Fibroblast of lung (primary cell): ENCODE data around the gene LSM12. TPM values are rescaled to one million over a fixed set of nuclear protein-coding genes. Genes with fewer than 3 reads are reported as not detected.

Source experiments
- DNase-seq, 2 donors: peaks; one replicate each; pipeline versions ENCODE4 v3.0.0 to v3.0.0-alpha.2; 2010; ENCODE audit warnings: low read depth in 2 of 2
- H2AFZ ChIP-seq: 2 replicates; pipeline ENCODE4 v1.5.1; 2012; ENCODE audit warnings: low read length, control low read depth, inconsistent platforms
- H3K27ac ChIP-seq: 2 replicates; pipeline ENCODE4 v1.5.1; 2011; ENCODE audit warnings: low read length, control low read depth; ENCODE audit not compliant: insufficient read depth
- H3K27me3 ChIP-seq: 2 replicates; pipeline ENCODE4 v1.5.1; 2011; ENCODE audit warnings: mild to moderate bottlenecking, low read length; ENCODE audit not compliant: control insufficient read depth, insufficient read depth
- H3K36me3 ChIP-seq: 2 replicates; pipeline ENCODE4 v1.5.1; 2011; ENCODE audit warnings: low read length; ENCODE audit not compliant: control insufficient read depth, insufficient read depth
- H3K4me1 ChIP-seq: 2 replicates; pipeline ENCODE4 v1.5.1; 2011; ENCODE audit warnings: low read length; ENCODE audit not compliant: control insufficient read depth, insufficient read depth; ENCODE audit errors: extremely low read depth
- H3K4me2 ChIP-seq: 2 replicates; pipeline ENCODE4 v1.5.1; 2011; ENCODE audit warnings: low read length, control low read depth; ENCODE audit not compliant: insufficient read depth; ENCODE audit errors: extremely low read depth
- H3K4me3 ChIP-seq, 4 experiments: fragments of 200-600 bp in 1 of 4; sonication (generic) in 1 of 4; replicated peaks in 1 of 4; 2 replicates each; pipeline ENCODE4 v1.5.1; 2011 to 2016; ENCODE audit warnings: low read length in 4 of 4, low read depth in 3 of 4, mild to moderate bottlenecking in 3 of 4, control low read depth in 2 of 4, inconsistent platforms in 1 of 4, mixed read lengths in 1 of 4; ENCODE audit not compliant: insufficient read depth in 1 of 4; ENCODE audit errors: control extremely low read depth in 1 of 4
- H3K79me2 ChIP-seq: 2 replicates; pipeline ENCODE4 v1.5.1; 2012; ENCODE audit warnings: mild to moderate bottlenecking, low read length, inconsistent platforms; ENCODE audit not compliant: control insufficient read depth, insufficient read depth
- H3K9ac ChIP-seq: 2 replicates; pipeline ENCODE4 v1.5.1; 2011; ENCODE audit warnings: mild to moderate bottlenecking, low read length, control low read depth; ENCODE audit not compliant: insufficient read depth
- H3K9me3 ChIP-seq: 2 replicates; pipeline ENCODE4 v1.5.1; 2012; ENCODE audit warnings: low read depth, low read length; ENCODE audit not compliant: control insufficient read depth, insufficient read depth
- H4K20me1 ChIP-seq: 2 replicates; pipeline ENCODE4 v1.5.1; 2011; ENCODE audit warnings: low read length; ENCODE audit not compliant: control insufficient read depth, insufficient read depth; ENCODE audit errors: extremely low read depth
- CTCF ChIP-seq, 2 donors: IDR thresholded peaks in 1 of 2; conservative IDR thresholded peaks in 1 of 2; 1 replicate in 1 of 2; 2 replicates in 1 of 2; pipeline ENCODE4 v1.5.1; 2011 to 2012; ENCODE audit warnings: low read length in 2 of 2, control low read depth in 1 of 2, inconsistent platforms in 1 of 2, low read depth in 1 of 2, mild to moderate bottlenecking in 1 of 2
- EZH2 ChIP-seq: IDR thresholded peaks from 2 replicates; pipeline ENCODE4 v1.5.1; 2012; ENCODE audit warnings: low read length, control low read depth, mild to moderate bottlenecking; ENCODE audit errors: missing control alignments
- polyA plus RNA-seq, 2 donors: library from polyadenylated mRNA; depleted of rRNA in 1 of 2; stranded (reverse) in 1 of 2; unstranded in 1 of 2; fragments of >200 nt; gene quantifications; 2 replicates each; pipeline ENCODE4 v1.2.1, GENCODE V29; 2011 to 2012; ENCODE audit warnings: missing spikeins in 1 of 2
- total RNA-seq: library from RNA; depleted of rRNA; stranded (reverse); fragments of >200 nt; gene quantifications from 2 replicates; pipeline ENCODE4 v1.2.1, GENCODE V29; 2014

Gene LSM12
- total and polyA plus RNA-seq, 2 donors (not counting 1 experiment from before 2014, with no cell fraction given): 25.6 to 79.3 TPM

GRCh38 chr17:44004077-44004760, 62.3 kb downstream of the LSM12 start, which contains the start of gene NAGS:
TSS of gene NAGS (plus strand) at chr17:44004622. CDS start at chr17:44004664, 42 bp downstream.
- Histone ChIP-seq H3K36me3 (peaks cover 1% of the 10 kb centered on the region), H3K27me3 (no peaks in the 10 kb centered on the region), H4K20me1 (no peaks in the 10 kb centered on the region), H3K4me2 (peak within 1 kb of the TSS; percentile 71), H3K4me1 (peaks cover 17% of the 10 kb centered on the region), H3K9ac (no peak within 1 kb of the TSS), H3K27ac (no peak within 1 kb of the TSS), H3K4me3 (peak within 1 kb of the TSS in 3 of 4 experiments; percentile 20 to 71 (median 67)), H3K9me3 (no peaks in the 10 kb centered on the region), H2AFZ (no peak within 1 kb of the TSS), H3K79me2 (no peaks in the 10 kb centered on the region)
- TF ChIP-seq CTCF (conservative IDR thresholded peaks at IDR 0.05 in 1 of 2, IDR thresholded peaks at IDR 0.05 in 1 of 2; ENCODE audit: low read depth in 1 of 2, low read length in 2 of 2) (no peak), EZH2 (no peak)
- peak in 1 of 2 donors; percentile 49 for DNase-seq

GRCh38 chr17:44002141-44002848, 64.2 kb downstream of the LSM12 start:
- H3K9ac ChIP-seq: no peak overlapping the region
- no peaks in the 10 kb centered on the region for H4K20me1 ChIP-seq
- H3K79me2 ChIP-seq: no peaks in the 10 kb centered on the region
- peak; percentile 54 to 88 for DNase-seq
- no peak overlapping the region for H3K4me2 ChIP-seq
- no peak overlapping the region for H2AFZ ChIP-seq
- no peak for TF ChIP-seq EZH2
- TF ChIP-seq CTCF (conservative IDR thresholded peaks at IDR 0.05 in 1 of 2, IDR thresholded peaks at IDR 0.05 in 1 of 2; ENCODE audit: low read depth in 1 of 2, low read length in 2 of 2): no peak
- H3K9me3 ChIP-seq: no peaks in the 10 kb centered on the region
- H3K36me3 ChIP-seq: no peaks in the 10 kb centered on the region
- no peak overlapping the region for H3K4me3 ChIP-seq
- no peak overlapping the region for H3K27ac ChIP-seq
- no peaks in the 10 kb centered on the region for H3K27me3 ChIP-seq
- peaks cover 8% of the 10 kb centered on the region for H3K4me1 ChIP-seq

GRCh38 chr17:44001461-44001920, 65.0 kb downstream of the LSM12 start:
- Histone ChIP-seq H3K27me3 (no peaks in the 10 kb centered on the region), H2AFZ (no peak overlapping the region), H3K4me3 (no peak overlapping the region), H3K9ac (no peak overlapping the region), H3K27ac (no peak overlapping the region), H3K4me2 (no peak overlapping the region), H3K9me3 (no peaks in the 10 kb centered on the region), H3K36me3 (no peaks in the 10 kb centered on the region), H3K79me2 (no peaks in the 10 kb centered on the region), H3K4me1 (peaks cover 8% of the 10 kb centered on the region), H4K20me1 (no peaks in the 10 kb centered on the region)
- no peak for DNase-seq
- no peak for TF ChIP-seq CTCF (conservative IDR thresholded peaks at IDR 0.05 in 1 of 2, IDR thresholded peaks at IDR 0.05 in 1 of 2; ENCODE audit: low read depth in 1 of 2, low read length in 2 of 2)
- no peak for TF ChIP-seq EZH2
